ENCODE measurements around the gene VPS4A. TPM values are rescaled to one million over a fixed set of nuclear protein-coding genes. Genes with fewer than 3 reads are reported as not detected.

The VPS4A gene
- total and polyA plus RNA-seq, 4 donors = 25.3 to 31.8 (median 26.9) TPM

DNA sequence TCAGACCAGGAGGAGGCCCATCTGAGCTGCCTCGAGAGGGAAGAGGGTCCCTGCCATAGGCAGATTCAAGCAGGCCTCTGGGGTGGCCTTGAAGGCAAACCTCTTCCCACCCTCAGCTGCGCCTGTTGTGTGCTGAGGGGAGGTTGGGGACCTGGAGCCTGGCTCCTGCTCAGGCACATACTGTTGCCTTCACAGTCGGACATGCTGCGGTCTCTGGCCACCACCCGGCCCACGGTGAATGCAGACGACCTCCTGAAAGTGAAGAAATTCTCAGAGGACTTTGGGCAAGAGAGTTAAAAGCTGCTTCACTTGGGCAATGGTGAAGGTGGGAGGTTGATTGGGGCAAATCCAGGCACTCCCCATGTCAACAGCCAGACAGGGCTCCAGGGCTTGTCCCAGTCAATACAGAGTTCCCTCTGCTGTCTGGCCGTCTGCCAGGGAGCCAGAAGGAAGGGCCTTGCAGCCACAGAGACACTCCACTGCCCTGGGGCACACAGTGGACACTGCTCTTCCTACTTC, 12.9 kb downstream of the VPS4A start:
- TF ChIP-seq, protein P1, sequence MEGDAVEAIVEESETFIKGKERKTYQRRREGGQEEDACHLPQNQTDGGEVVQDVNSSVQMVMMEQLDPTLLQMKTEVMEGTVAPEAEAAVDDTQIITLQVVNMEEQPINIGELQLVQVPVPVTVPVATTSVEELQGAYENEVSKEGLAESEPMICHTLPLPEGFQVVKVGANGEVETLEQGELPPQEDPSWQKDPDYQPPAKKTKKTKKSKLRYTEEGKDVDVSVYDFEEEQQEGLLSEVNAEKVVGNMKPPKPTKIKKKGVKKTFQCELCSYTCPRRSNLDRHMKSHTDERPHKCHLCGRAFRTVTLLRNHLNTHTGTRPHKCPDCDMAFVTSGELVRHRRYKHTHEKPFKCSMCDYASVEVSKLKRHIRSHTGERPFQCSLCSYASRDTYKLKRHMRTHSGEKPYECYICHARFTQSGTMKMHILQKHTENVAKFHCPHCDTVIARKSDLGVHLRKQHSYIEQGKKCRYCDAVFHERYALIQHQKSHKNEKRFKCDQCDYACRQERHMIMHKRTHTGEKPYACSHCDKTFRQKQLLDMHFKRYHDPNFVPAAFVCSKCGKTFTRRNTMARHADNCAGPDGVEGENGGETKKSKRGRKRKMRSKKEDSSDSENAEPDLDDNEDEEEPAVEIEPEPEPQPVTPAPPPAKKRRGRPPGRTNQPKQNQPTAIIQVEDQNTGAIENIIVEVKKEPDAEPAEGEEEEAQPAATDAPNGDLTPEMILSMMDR (IDR thresholded peaks at IDR 0.05; ENCODE audit: control extremely low read depth, extremely low read depth) = no peak
- Histone ChIP-seq H3K4me3 (no peak overlapping the region), H3K9me3 (ENCODE audit: control insufficient read depth in 4 of 4, insufficient read depth in 3 of 4, low read length in 3 of 4) (no peaks in the 10 kb centered on the region), H3K4me1 (ENCODE audit: control insufficient read depth in 5 of 5, insufficient read depth in 5 of 5, low read length in 5 of 5) (peaks cover 6 to 10% (median 7%) of the 10 kb centered on the region in 5 donors), H3K36me3 (ENCODE audit: control insufficient read depth in 4 of 4, insufficient read depth in 4 of 4, low read length in 4 of 4) (peaks cover 21 to 60% (median 51%) of the 10 kb centered on the region in 4 donors), H3K9ac (ENCODE audit: insufficient read depth in 1 of 2, low read length in 2 of 2) (no peak overlapping the region), H3K27ac (ENCODE audit: low read depth in 1 of 2, low read length in 1 of 2) (no peak overlapping the region), H3K27me3 (ENCODE audit: control insufficient read depth in 3 of 3, insufficient read depth in 3 of 3, low read length in 2 of 3) (no peaks in the 10 kb centered on the region)
- peak; percentile 13 for ATAC-seq (ENCODE audit: insufficient read depth, low FRiP score)
- peak in 2 of 3 donors; percentile 16 to 27 for DNase-seq
- WGBS, 2 donors = 76 to 78% methylated on average over 8 of the region's 8 CpGs

DNA sequence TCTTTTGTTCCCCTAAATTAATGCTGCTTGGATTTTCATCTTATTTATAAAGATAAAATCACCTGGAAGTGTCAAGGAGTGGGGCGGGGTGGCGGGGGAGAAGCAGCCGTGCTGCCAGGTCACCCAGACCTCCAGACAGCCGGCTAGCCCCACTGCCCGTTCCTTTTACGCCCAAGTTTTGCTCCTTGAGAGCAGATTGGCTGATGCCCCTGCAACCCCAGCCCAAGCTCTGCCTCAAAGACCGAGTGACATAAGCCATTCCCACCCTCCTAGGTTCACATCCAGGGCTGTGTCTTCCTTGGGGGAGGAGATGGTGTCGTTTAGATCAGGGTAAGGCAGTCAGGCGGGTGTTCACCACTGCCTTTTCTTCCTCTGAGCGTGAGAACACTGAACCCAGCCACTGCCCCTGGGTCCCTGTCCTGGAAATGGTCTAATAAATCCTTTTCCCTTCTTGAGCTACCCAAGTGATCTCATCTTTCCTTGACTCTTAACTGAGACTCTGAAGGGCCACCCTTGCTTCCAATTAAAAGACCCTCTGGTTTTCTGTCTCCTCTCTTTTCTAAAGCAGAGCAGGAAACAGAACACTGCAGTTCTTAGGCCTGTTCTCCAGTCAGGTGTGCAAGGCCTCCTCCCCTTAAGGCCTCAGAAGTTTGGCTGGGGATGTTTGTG, 13.6 kb downstream of the VPS4A start:
- DNase-seq (no peak), ATAC-seq (ENCODE audit: insufficient read depth, low FRiP score) (no peak)
- Histone ChIP-seq H3K27me3 (ENCODE audit: control insufficient read depth in 3 of 3, insufficient read depth in 3 of 3, low read length in 2 of 3) (no peaks in the 10 kb centered on the region), H3K4me3 (no peak overlapping the region), H3K9ac (ENCODE audit: insufficient read depth in 1 of 2, low read length in 2 of 2) (no peak overlapping the region), H3K9me3 (ENCODE audit: control insufficient read depth in 4 of 4, insufficient read depth in 3 of 4, low read length in 3 of 4) (no peaks in the 10 kb centered on the region), H3K36me3 (ENCODE audit: control insufficient read depth in 4 of 4, insufficient read depth in 4 of 4, low read length in 4 of 4) (peaks cover 20 to 56% (median 46%) of the 10 kb centered on the region in 4 donors), H3K27ac (ENCODE audit: low read depth in 1 of 2, low read length in 1 of 2) (no peak overlapping the region), H3K4me1 (ENCODE audit: control insufficient read depth in 5 of 5, insufficient read depth in 5 of 5, low read length in 5 of 5) (peaks cover 10 to 14% (median 13%) of the 10 kb centered on the region in 5 donors)
- 84 to 85% methylated on average over 10 of the region's 10 CpGs for WGBS, 2 donors
- TF ChIP-seq, protein P1 (IDR thresholded peaks at IDR 0.05; ENCODE audit: control extremely low read depth, extremely low read depth) = no peak

GRCh38 chr16:69325784-69326171, 14.6 kb downstream of the VPS4A start:
- no peak overlapping the region for H3K4me3 ChIP-seq

More at GRCh38 chr16:69325784-69326171, 14.6 kb downstream of the VPS4A start:
- 93% methylated on average over 6 of the region's 6 CpGs for WGBS, 2 donors
- Histone ChIP-seq H3K4me1 (ENCODE audit: control insufficient read depth in 5 of 5, insufficient read depth in 5 of 5, low read length in 5 of 5) (peaks cover 10 to 19% (median 14%) of the 10 kb centered on the region in 5 donors), H3K27ac (ENCODE audit: low read depth in 1 of 2, low read length in 1 of 2) (no peak overlapping the region), H3K27me3 (ENCODE audit: control insufficient read depth in 3 of 3, insufficient read depth in 3 of 3, low read length in 2 of 3) (no peaks in the 10 kb centered on the region), H3K9ac (ENCODE audit: insufficient read depth in 1 of 2, low read length in 2 of 2) (no peak overlapping the region), H3K9me3 (ENCODE audit: control insufficient read depth in 4 of 4, insufficient read depth in 3 of 4, low read length in 3 of 4) (no peaks in the 10 kb centered on the region), H3K36me3 (ENCODE audit: control insufficient read depth in 4 of 4, insufficient read depth in 4 of 4, low read length in 4 of 4) (peaks cover 20 to 53% (median 37%) of the 10 kb centered on the region in 4 donors)
- TF ChIP-seq, protein P1 (IDR thresholded peaks at IDR 0.05; ENCODE audit: control extremely low read depth, extremely low read depth) = no peak
- DNase-seq = no peak
- no peak for ATAC-seq (ENCODE audit: insufficient read depth, low FRiP score)

Data from lung (tissue), 12 donors.